Heart left ventricle (tissue), 13 donors: ENCODE data around the gene CDR2L.

ENCODE experiments used
- CTCF ChIP-seq, 12 donors: fragments of 200-600 bp; sonication (generic) in 4 of 12; IDR thresholded peaks; one replicate each; pipeline versions ENCODE4 v1.5.0 to v1.8.0; 2018 to 2022; ENCODE audit warnings: antibody characterized with exemption in 12 of 12, mild to moderate bottlenecking in 5 of 12
- POLR2A ChIP-seq, 2 donors: fragments of 450-650 bp; IDR thresholded peaks; one replicate each; pipeline ENCODE4 v1.6.1; 2017; ENCODE audit warnings: antibody characterized with exemption in 2 of 2, mild to moderate bottlenecking in 2 of 2, moderate library complexity in 2 of 2
- donor health status: ischemic (EF 13 %, LVEDD 7.1; RV severe dilation, severe dysfunction).
- donor health status: DM: no; HTN: yes; CAD: no.
- donor health status: DM: no; HTN: no; CAD: no.
- donor health status: ischemic (EF 25% LVEDD 6.9; RV normal size, moderate dysfunction).
- donor health status: ischemic (EF 25% LVEDD 5.7; RV mildly dilated, moderate dysfunction).
- donor health status: ischemic (EF 35%, LVEDD 5.7; RV mildly dilated, moderate dysfunction).
- donor health status: nonischemic (EF 11% LVEDD 7.7; RV severe dilation, severe dysfunction).
- donor health status: DM: yes; HTN: yes; CAD: no.
- donor health status: PGD.
- donor health status: ischemic (EF 29% LVEDD 5.4; RV normal size, mild dysfunction).
- donor health status: nonischemic (EF 23%, LVEDD 6.1; RV moderate dilation, normal function).

GRCh38 chr17:75046407-75047289, 59.2 kb downstream of the CDR2L start, which contains the start of the genes ATP5PD and KCTD2:
- TF ChIP-seq CTCF (IDR thresholded peaks at IDR 0.05) (peak in 1 of 12 donors; percentile 15), POLR2A (IDR thresholded peaks at IDR 0.05) (peak; percentile 91 to 95)
